ENCODE results near the gene ERH. TPM values are rescaled to one million over a fixed set of nuclear protein-coding genes. Genes with fewer than 3 reads are reported as not detected.
"Not testable (repeated sequence)": the region's sequence is repeated elsewhere in the genome, so short reads cannot be mapped to it uniquely, and the experiment has no call there.

The ERH gene
- total RNA-seq, result 153 TPM

DNA sequence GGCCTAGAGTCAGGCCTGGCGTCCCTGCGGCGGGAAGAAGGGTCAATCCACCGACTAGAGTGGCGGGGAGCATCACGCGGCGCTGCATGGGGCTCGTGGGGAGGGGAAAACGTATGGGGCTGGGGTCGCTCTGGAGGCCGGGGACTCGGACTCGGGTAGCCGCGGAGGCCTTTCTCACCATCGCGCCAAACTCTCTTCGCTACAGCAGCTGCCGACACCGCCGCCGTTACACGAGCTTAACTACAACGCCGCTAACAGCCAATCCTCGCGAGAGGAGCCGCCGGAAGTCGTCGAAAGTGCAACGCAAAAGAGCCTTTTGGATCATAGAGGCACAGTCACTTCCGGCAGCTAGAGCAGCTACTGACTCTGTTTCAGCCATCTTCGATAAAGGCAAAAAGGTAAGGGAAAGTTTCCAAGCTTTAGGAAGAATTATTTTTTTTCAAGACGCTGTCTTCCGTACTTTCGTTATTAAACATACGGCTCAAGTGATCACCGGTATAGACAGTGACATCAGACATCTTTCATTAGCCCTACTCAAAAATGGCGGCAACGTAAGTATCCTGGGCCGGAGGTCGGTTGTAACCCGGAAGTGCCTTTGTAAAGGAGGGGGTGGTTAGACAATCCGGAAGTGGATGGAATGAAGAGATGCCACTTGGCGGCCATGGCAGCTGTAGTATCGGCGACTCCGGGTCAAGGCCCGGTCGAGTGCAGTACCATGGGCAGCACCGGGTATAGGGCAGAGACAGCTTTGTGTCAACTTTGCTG is at the start of gene ERH, which contains the start of gene SLC39A9:
TSS of gene ERH (minus strand) at position 247 of the 765 bp plus-strand sequence. CDS start at position 181, 66 bp downstream.
TSS of gene SLC39A9 (plus strand) at position 640 of the 765 bp plus-strand sequence. CDS start 678 bp downstream, outside the sequence.
- ATAC-seq, result peak; percentile 96

GRCh38 chr14:69443296-69443805 is 45.3 kb upstream of the ERH start:
- no peak for ATAC-seq

DNA sequence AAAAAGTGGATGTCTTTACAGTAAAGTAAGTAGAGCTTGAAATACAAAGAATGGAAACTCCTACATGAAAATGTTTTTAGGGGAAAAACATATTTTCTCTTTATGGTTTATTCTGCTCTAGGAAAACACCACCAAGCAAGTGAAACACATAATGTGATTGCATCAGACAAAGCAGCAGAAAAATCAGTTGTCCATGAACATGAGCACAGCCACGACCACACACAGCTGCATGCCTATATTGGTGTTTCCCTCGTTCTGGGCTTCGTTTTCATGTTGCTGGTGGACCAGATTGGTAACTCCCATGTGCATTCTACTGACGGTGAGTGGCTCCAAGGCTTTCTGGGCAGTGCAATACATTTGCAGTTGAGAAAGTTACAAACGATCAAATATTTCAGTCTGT is 43.8 kb upstream of the ERH start:
- ATAC-seq, result no peak

DNA sequence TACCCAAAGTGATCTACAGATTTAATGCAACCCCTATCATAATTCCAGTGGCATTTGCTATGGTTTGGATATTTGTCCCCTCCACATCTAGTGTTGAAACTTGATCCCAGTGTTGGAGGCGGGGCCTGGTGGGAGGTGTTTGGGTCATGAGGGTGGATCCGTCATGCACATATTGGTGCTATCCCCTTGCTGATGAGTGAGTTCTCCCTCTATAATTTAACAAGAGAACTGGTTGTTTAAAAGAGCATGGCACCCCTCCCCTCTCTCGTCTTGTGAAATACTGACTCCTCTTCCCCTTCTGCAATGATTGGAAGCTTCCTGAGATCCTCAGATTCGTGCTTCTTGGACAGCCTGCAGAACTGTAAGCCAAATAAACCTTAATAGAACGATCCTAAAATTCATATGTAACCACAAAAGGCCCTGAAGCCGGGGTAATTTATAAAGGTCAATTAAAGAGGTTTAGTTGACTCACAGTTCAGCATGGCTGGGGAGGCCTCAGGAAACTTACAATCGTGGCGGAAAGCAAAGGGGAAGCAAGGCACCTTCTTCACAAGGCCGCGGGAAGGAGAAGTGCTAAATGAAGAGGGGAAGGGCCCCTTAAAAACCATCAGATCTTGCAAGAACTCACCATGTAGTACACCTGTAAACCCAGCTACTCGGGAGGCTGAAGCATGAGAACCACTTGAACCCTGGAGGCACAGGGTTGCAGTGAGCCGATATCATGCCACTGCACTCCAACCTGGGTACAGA is 41.6 kb upstream of the ERH start:
- no peak for ATAC-seq

DNA sequence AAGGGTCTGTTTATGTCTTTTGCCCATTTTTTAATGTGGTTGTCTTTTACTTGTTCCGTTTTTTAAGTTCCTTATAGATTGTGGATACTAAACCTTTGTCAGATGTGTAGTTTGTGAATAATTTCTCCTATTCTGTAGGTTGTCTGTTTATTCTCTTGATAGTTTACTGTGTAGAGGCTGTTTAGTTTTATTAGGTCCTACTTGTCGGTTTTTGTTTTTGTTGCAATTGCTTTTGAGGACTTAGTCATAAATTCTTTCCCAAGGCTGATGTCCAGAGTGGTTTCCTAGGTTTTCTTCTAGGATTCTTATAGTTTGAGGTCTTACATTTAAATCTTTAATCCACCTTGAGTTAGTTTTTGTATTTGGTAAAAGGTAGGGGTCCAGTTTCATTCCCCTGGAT is 34.3 kb upstream of the ERH start:
- ATAC-seq, result no peak

DNA sequence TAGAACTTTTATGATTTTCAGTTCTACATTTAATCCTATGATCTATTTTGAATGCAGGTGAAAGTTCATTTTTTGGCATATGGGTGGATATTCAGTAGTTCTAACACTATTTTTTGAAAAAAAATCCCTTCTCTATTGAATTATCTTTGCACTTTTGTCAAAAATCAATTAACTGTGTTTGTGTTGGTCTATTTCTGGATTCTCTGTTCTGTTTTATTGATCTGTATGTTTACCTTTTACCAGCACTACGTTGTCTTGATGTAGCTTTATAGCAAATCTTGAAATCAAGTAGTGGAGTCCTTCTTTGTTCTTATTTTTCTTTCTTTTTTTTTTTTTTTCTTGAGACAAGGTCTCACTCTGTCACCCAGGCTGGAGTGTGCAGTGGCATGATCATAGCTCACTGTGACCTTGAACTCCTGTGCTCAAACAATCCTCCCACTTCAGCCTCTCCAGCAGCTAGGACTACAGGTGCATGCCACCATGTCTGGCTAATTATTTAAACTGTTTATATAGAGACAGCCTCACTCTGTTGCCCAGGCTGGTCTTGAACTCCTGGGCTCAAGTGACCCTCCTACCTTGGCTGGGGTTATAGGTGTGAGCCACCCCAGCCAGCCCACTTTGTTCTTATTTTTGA is 32.3 kb upstream of the ERH start:
- no peak for ATAC-seq

- no peak for ATAC-seq
These were observed 31.5 kb upstream of the ERH start for GRCh38 chr14:69429643-69430042.

DNA sequence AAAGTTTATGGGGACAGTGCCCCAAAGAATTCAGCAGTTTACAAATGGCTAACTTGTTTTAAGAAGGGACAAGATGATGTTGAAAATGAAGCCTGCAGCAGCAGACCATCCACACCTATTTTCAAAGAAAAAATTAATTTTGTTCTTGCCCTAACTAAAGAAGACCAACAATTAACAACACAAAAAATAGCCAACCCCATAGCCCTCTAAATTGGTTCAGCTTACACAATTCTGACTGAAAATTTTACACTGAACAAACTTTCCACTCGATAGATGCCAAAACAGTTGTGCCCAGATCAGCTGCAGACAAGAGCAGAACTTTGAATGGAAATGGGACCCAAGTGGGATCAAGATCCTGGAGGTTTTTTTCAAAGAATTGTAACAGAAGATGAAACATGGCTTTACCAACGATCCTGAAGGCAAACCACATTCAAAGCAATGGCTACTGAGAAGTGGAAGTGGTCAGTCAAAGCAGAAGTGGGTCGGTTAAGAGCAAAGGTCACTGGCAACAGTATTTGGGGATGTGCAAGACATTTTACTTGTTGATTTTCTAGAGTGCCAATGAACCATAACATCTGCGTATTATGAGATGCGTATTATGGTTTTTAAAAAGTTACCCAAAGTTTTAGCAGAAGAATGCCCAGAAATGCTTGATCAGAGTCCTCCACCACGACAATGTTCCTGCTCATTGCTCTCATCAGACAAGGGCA is 30.3 kb upstream of the ERH start:
- ATAC-seq, result no peak

DNA sequence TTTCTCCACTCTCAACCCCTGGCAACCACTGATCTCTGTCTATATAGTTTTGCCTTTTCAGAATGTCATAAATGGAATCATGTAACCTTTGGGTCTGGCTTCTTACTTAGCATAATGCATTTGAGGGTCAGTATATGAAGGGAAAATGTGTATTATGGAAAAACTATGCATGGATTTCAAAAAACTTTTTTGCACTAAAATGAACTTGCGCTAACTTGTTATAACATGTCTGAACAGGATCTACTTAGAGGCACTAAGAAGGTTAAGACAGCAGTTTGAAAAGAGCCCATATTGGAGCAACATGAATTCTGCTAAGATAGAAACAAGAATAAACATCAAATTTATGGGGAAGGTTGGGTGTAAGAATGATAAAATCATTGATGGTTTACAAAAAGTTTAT is 29.5 kb upstream of the ERH start:
- no peak for ATAC-seq

- ATAC-seq, result no peak
These were observed 26.2 kb upstream of the ERH start for GRCh38 chr14:69424149-69424923.

DNA sequence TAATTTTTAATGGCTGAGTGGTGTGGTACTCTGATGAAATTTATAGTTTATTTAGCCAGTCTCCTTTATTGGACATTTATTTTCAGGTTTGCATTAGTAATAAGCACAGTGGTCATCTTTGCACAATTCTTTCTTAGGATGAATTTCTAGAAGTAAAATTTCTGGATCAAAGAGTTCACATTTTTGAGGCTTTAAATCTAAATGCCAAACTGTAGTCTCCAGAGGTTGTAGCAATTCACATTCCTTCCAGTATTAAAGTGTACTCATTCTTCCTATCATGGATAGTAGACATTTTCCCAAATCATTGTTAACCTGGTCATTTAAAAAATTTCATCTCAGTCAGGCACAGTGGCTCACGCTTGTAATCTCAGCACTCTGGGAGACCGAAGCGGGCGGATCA is 25.2 kb upstream of the ERH start:
- no peak for ATAC-seq

- not testable (repeated sequence) for ATAC-seq
These were observed 18.0 kb upstream of the ERH start for GRCh38 chr14:69416087-69416486.

DNA sequence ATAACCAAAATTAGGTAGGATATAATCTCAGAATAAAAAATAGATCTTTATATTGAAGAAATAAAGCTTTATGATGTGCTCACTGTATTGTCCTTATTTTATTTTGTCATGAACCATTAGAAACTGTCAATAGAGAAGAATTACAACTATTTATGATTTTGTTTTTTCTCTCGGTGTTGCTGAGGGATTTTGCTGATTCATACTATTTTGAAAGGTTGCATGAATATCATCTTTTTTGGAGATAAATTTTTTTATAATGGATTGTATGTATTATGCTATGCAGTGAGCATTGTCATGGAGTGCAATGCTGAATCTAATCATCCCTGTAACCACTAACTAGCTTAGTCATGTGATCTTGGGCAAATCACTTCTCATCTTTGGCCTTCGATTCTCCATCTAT is 15.4 kb upstream of the ERH start:
- no peak for ATAC-seq

GRCh38 chr14:69408331-69408960 is 10.3 kb upstream of the ERH start:
- ATAC-seq, result no peak

DNA sequence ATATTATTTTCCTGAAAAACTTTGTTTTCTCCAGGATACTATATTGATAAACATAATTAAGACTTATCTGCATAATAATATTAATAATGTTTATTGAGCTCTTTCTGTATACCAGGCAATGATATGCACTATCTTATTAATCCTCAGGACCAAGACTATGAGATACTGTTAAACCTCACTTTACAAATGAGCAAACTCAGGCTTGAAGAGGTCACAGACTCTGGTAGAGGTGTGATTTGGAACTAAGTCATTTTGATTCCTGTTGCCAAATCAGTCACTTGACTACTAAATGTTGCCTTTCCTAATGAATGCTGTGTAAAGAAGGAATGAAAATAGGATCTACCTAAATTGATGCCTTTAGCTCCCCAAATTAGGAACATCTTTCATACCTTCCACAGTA is 7.7 kb upstream of the ERH start:
- no peak for ATAC-seq

- no peak for ATAC-seq
These were observed 6.8 kb upstream of the ERH start for GRCh38 chr14:69404883-69405282.

- ATAC-seq, result no peak
These were observed 6.4 kb upstream of the ERH start for GRCh38 chr14:69404478-69404877.

DNA sequence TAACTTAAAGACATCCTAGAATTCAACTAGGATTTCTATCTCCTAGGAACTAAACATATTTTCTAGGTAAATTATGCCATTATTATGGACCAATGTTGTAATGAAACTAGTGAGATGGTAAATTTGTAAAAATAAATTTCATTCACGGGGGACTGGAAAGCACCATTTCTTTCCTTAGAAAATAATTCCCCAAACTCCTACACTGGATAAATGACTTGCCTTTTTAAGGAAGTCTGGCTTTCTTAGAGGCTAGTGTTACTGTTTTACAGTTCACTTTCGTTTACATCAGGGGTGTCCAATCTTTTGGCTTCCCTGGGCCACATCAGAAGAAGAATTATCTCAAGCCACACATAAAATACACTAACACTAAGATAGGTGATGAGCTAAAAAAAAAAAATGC is 3.7 kb upstream of the ERH start:
- no peak for ATAC-seq

DNA sequence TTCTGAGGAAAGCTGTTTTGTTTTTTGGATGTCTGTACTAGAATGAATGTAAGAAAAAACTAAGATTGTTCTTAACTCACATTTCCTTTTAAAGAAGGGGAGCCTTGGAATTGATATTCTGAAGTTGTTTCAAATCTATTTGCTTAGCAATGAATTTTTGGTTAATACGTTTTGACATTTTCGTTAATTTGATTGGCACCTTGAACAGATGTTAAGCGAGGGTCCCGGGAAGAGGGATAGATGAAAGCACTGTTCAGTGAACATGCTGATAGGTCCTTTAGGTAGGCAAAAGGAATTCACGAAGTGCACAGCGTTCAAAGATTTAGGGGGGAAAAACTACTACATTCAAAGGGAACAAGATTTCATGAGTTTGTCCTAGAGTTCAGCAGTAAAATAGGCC is 2.1 kb upstream of the ERH start:
- no peak for ATAC-seq

- ATAC-seq, result no peak
These were observed 1.7 kb upstream of the ERH start for GRCh38 chr14:69399750-69400149.

- no peak for ATAC-seq
These were observed 715 bp upstream of the ERH start for GRCh38 chr14:69398818-69399210.
